Cardiac muscle cell (in vitro differentiated cells and primary cell): ENCODE measurements around the gene AMOTL2. TPM values are rescaled to one million over a fixed set of nuclear protein-coding genes. Genes with fewer than 3 reads are reported as not detected.

Source experiments
- DNase-seq, 2 donors: peaks; one replicate each; pipeline versions ENCODE4 v3.0.0 to v3.0.0-alpha.2; 2010 to 2017; ENCODE audit warnings: low read depth in 1 of 2, low spot score in 1 of 2
- H3K27ac ChIP-seq: fragments of 200-600 bp; sonication (generic); 2 replicates; pipeline ENCODE4 v1.5.1; 2016
- H3K27me3 ChIP-seq: fragments of 200-600 bp; sonication (generic); 2 replicates; pipeline ENCODE4 v1.6.0; 2016; ENCODE audit warnings: control low read depth
- H3K36me3 ChIP-seq: fragments of 200-600 bp; sonication (generic); 2 replicates; pipeline ENCODE4 v1.5.1; 2016; ENCODE audit warnings: control low read depth
- H3K4me1 ChIP-seq: fragments of 200-600 bp; sonication (generic); 2 replicates; pipeline ENCODE4 v1.8.1; 2017; ENCODE audit warnings: low read depth, mild to moderate bottlenecking, mixed run types
- H3K4me3 ChIP-seq: fragments of 200-600 bp; sonication (generic); 2 replicates; pipeline ENCODE4 v1.5.1; 2016; ENCODE audit warnings: mild to moderate bottlenecking
- H3K9me3 ChIP-seq: fragments of 200-600 bp; sonication (generic); 2 replicates; pipeline ENCODE4 v1.5.1; 2017; ENCODE audit warnings: low read depth, mild to moderate bottlenecking, control low read depth
- polyA plus RNA-seq: library from polyadenylated mRNA; unstranded; fragments of >200 nt; fragmentation: Nextera tagmentation; extraction: Ambion mirVana; gene quantifications from 2 replicates; pipeline ENCODE4 v1.2.1, GENCODE V29; 2016
- total RNA-seq: library from RNA; depleted of rRNA; stranded (reverse); fragments of >200 nt; gene quantifications from 2 replicates; pipeline ENCODE4 v1.2.3, GENCODE V29; 2016
- TF ChIP-seq, protein P1 (sequence below): IDR thresholded peaks from 2 replicates; pipeline ENCODE4 v1.5.1; 2012; ENCODE audit warnings: low read depth, mild to moderate bottlenecking, low read length

The AMOTL2 gene
- total and polyA plus RNA-seq, 2 experiments from 2014 or later: 32.1 to 103 TPM

DNA sequence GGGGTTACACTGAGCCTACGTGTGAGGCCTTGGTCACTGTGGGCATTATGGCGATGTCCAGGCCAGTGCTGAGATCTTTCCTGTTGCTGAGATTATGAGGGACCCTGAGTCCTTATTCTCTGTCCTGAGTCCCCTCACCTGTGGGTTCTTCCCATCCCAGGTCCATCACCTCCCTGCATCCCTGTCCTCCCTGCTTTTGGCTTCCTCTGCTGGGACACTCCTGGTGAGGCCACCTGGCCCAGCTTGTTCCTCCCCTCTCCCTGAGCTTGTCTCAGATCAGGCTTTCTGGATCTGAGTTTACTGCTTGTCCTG is 36.1 kb downstream of the AMOTL2 start:
- no peak overlapping the region for H3K27ac ChIP-seq
- no peak for DNase-seq
- no peaks in the 10 kb centered on the region for H3K9me3 ChIP-seq
- peaks cover 14% of the 10 kb centered on the region for H3K4me1 ChIP-seq
- H3K36me3 ChIP-seq: no peaks in the 10 kb centered on the region
- no peak overlapping the region for H3K4me3 ChIP-seq
- H3K27me3 ChIP-seq: no peaks in the 10 kb centered on the region
- TF ChIP-seq, protein P1, sequence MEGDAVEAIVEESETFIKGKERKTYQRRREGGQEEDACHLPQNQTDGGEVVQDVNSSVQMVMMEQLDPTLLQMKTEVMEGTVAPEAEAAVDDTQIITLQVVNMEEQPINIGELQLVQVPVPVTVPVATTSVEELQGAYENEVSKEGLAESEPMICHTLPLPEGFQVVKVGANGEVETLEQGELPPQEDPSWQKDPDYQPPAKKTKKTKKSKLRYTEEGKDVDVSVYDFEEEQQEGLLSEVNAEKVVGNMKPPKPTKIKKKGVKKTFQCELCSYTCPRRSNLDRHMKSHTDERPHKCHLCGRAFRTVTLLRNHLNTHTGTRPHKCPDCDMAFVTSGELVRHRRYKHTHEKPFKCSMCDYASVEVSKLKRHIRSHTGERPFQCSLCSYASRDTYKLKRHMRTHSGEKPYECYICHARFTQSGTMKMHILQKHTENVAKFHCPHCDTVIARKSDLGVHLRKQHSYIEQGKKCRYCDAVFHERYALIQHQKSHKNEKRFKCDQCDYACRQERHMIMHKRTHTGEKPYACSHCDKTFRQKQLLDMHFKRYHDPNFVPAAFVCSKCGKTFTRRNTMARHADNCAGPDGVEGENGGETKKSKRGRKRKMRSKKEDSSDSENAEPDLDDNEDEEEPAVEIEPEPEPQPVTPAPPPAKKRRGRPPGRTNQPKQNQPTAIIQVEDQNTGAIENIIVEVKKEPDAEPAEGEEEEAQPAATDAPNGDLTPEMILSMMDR: no peak

DNA sequence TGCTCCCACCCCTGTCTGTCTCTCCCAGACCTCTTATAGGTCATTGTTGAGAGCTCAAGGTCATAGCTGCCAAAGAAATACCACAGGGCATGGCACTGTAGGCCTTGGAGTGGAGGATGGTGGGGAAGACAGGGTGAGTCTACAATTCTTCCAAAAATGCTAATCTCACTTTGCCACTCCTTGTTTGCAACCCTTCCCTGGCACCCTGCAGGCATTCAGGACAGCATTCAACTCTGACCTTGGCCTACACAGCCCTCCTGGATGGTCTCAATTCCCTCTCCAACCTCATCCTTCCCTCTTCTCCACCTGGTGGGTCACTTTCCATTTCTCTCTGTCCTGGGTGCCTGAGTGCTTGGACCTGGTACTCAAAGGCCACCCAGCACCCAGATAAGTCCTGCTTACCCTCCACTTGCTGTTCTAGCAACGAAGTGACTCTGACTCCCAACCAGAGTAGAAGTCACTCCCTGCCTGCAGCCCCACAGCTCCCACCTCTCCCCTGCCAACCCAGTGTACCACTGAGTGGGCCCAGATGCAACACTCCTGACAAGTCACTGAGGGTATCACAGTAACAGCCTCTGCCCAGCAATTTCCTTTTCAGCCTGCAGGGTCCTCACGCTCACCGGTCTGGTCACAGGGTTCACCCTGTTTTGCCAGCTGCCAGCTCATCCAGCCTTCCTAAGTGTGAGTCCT is 36.6 kb downstream of the AMOTL2 start:
- no peak overlapping the region for H3K27ac ChIP-seq
- H3K27me3 ChIP-seq: no peaks in the 10 kb centered on the region
- no peak overlapping the region for H3K4me3 ChIP-seq
- H3K36me3 ChIP-seq: no peaks in the 10 kb centered on the region
- H3K9me3 ChIP-seq: no peaks in the 10 kb centered on the region
- H3K4me1 ChIP-seq: peaks cover 14% of the 10 kb centered on the region
- TF ChIP-seq, protein P1: no peak
- no peak for DNase-seq

DNA sequence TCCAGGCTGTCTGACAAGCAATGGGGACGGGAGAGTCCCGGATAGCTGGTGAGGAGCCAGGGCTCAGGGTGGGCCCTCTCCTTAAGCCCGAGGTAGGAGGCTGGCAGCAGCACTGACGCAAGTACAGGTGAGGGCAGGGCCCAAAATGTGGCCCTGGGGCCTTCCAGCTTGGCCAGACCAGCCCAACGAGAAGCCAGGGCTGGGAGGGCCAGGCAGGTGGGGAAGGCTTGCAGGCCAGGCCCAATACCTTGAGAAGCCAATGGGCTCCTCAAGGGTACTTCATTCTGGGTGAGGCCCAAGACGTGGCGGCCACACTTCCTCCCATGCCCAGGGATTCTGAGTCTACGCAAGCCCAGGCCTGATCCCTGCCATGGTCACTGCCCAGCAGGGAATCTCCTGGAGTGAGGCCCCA is 37.2 kb downstream of the AMOTL2 start:
- Histone ChIP-seq H3K4me3 (no peak overlapping the region), H3K36me3 (no peaks in the 10 kb centered on the region), H3K9me3 (no peaks in the 10 kb centered on the region), H3K27ac (no peak overlapping the region), H3K27me3 (no peaks in the 10 kb centered on the region), H3K4me1 (peaks cover 14% of the 10 kb centered on the region)
- TF ChIP-seq, protein P1: no peak
- DNase-seq: no peak

DNA sequence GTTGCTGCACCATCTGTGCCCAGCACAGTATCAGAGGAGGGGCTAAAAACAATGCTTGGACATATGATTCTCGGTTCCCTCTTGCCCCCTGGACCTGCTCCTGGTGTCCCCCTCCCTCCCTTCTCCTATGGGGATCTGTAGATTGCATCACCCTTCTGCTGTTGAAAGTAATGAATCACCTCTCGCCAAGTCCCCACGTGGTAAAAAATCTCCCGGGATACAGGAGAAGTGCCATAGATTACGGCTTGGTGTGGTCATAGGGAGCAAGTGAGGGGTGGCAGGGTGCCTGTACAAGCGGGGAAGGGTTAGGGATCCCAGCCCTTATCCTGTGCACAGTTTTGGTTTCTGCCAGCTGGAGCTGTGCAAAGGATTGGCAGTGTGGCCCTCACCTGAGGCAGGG is 37.7 kb downstream of the AMOTL2 start:
- Histone ChIP-seq H3K36me3 (no peaks in the 10 kb centered on the region), H3K27me3 (no peaks in the 10 kb centered on the region), H3K4me3 (no peak overlapping the region), H3K27ac (no peak overlapping the region), H3K9me3 (no peaks in the 10 kb centered on the region), H3K4me1 (peaks cover 17% of the 10 kb centered on the region)
- TF ChIP-seq, protein P1: no peak
- DNase-seq: peak in 1 of 2 donors; percentile 88

DNA sequence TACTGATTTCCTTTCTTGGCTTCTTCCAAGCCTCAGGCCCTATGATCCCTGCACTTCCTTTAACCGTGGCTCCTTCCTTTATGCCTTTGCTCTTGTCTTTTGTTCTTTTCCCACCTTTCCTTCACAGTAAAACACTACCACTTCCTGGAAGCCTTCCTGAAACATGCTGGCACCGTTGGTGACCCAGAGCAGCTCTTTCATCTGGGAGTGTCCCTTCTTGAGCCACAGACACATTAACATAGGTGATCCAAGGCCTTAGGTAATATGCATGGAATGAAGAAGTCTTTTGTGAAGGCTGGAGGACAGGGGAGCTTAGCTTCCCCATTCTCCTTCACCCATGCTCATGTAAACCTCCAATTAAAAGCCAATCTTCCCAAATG is 39.4 kb downstream of the AMOTL2 start:
- H3K9me3 ChIP-seq: no peaks in the 10 kb centered on the region
- H3K36me3 ChIP-seq: no peaks in the 10 kb centered on the region
- H3K27ac ChIP-seq: no peak overlapping the region
- H3K4me3 ChIP-seq: no peak overlapping the region
- no peak for DNase-seq
- peaks cover 15% of the 10 kb centered on the region for H3K4me1 ChIP-seq
- TF ChIP-seq, protein P1: no peak
- no peaks in the 10 kb centered on the region for H3K27me3 ChIP-seq
